Ectodermal cell (in vitro differentiated cells): ENCODE data around the gene CLEC9A.
"Not testable (repeated sequence)": the region's sequence is repeated elsewhere in the genome, so short reads cannot be mapped to it uniquely, and the experiment has no call there.

ENCODE experiments used
- H3K27ac ChIP-seq: 2 replicates; pipeline ENCODE4 v1.7.0; 2013; ENCODE audit warnings: mild to moderate bottlenecking, low read depth, low read length; ENCODE audit not compliant: insufficient read depth, poor library complexity, severe bottlenecking
- H3K27me3 ChIP-seq: 2 replicates; pipeline ENCODE4 v1.7.0; 2013; ENCODE audit warnings: mild to moderate bottlenecking, low read length; ENCODE audit not compliant: insufficient read depth, control insufficient read depth, poor library complexity, severe bottlenecking
- H3K36me3 ChIP-seq: one replicate; pipeline ENCODE4 v1.7.0; 2013; ENCODE audit warnings: low read length; ENCODE audit not compliant: control insufficient read depth, insufficient read depth
- H3K4me1 ChIP-seq: one replicate; pipeline ENCODE4 v1.7.0; 2013; ENCODE audit warnings: low read length; ENCODE audit not compliant: control insufficient read depth, insufficient read depth
- H3K4me3 ChIP-seq: 2 replicates; pipeline ENCODE4 v1.7.0; 2013; ENCODE audit warnings: low read depth, low read length, control low read depth; ENCODE audit not compliant: insufficient read depth
- H3K9me3 ChIP-seq: 2 replicates; pipeline ENCODE4 v1.7.0; 2013; ENCODE audit warnings: mild to moderate bottlenecking, low read length, moderate library complexity; ENCODE audit not compliant: control insufficient read depth
- WGBS, 2 experiments: methylation state at CpG; one replicate each; pipeline ENCODE4 v1.1.7; 2013; ENCODE audit warnings: missing lambda C conversion rate in 2 of 2; 5-methylcytosine and 5-hydroxymethylcytosine counted together

The CLEC9A gene

GRCh38 chr12:10025236-10025635 lies 5.2 kb upstream of the CLEC9A start:
- H3K27ac ChIP-seq, result no peak overlapping the region
- H3K9me3 ChIP-seq, result no peaks in the 10 kb centered on the region
- 83 to 91% methylated on average over 1 to 2 of the region's 3 CpGs for WGBS, 2 experiments
- H3K36me3 ChIP-seq, result no peaks in the 10 kb centered on the region
- no peaks in the 10 kb centered on the region for H3K27me3 ChIP-seq
- H3K4me3 ChIP-seq, result no peak overlapping the region
- H3K4me1 ChIP-seq, result no peaks in the 10 kb centered on the region

- H3K9me3 ChIP-seq, H3K36me3 ChIP-seq, H3K27me3 ChIP-seq, H3K4me3 ChIP-seq, H3K4me1 ChIP-seq, H3K27ac ChIP-seq: not testable (repeated sequence)
- WGBS, 2 experiments, result 88 to 96% methylated on average over 4 of the region's 4 CpGs
Measured at GRCh38 chr12:10026666-10027065, 3.8 kb upstream of the CLEC9A start.

GRCh38 chr12:10027311-10027710 lies 3.2 kb upstream of the CLEC9A start:
- H3K4me3 ChIP-seq, result no peak overlapping the region
- no peaks in the 10 kb centered on the region for H3K9me3 ChIP-seq
- H3K27ac ChIP-seq, result no peak overlapping the region
- no peaks in the 10 kb centered on the region for H3K36me3 ChIP-seq
- H3K4me1 ChIP-seq, result no peaks in the 10 kb centered on the region
- 85 to 89% methylated on average over 3 of the region's 3 CpGs for WGBS, 2 experiments
- no peaks in the 10 kb centered on the region for H3K27me3 ChIP-seq

GRCh38 chr12:10027721-10028120 lies 2.8 kb upstream of the CLEC9A start:
- Histone ChIP-seq H3K36me3 (no peaks in the 10 kb centered on the region), H3K9me3 (no peaks in the 10 kb centered on the region), H3K27ac (no peak overlapping the region), H3K4me3 (no peak overlapping the region), H3K27me3 (no peaks in the 10 kb centered on the region), H3K4me1 (no peaks in the 10 kb centered on the region)
- WGBS, 2 experiments, result 85 to 88% methylated on average over 4 of the region's 4 CpGs

GRCh38 chr12:10031321-10031720 lies 839 bp downstream of the CLEC9A start:
- WGBS, 2 experiments, result 85 to 87% methylated on average over 4 of the region's 4 CpGs
- Histone ChIP-seq H3K4me1 (no peaks in the 10 kb centered on the region), H3K27me3 (no peaks in the 10 kb centered on the region), H3K9me3 (no peaks in the 10 kb centered on the region), H3K36me3 (no peaks in the 10 kb centered on the region), H3K27ac (no peak overlapping the region), H3K4me3 (no peak overlapping the region)

GRCh38 chr12:10031771-10032175 lies 1.3 kb downstream of the CLEC9A start:
- WGBS, 2 experiments, result 87 to 93% methylated on average over 4 to 5 of the region's 5 CpGs
- no peak overlapping the region for H3K27ac ChIP-seq
- no peak overlapping the region for H3K4me3 ChIP-seq
- H3K27me3 ChIP-seq, result no peaks in the 10 kb centered on the region
- H3K4me1 ChIP-seq, result no peaks in the 10 kb centered on the region
- no peaks in the 10 kb centered on the region for H3K9me3 ChIP-seq
- no peaks in the 10 kb centered on the region for H3K36me3 ChIP-seq

- no peaks in the 10 kb centered on the region for H3K9me3 ChIP-seq
- no peak overlapping the region for H3K4me3 ChIP-seq
- H3K27me3 ChIP-seq, result no peaks in the 10 kb centered on the region
- no peaks in the 10 kb centered on the region for H3K36me3 ChIP-seq
- WGBS, 2 experiments, result no CpG with 5 or more reads among the region's 1 CpG
- H3K27ac ChIP-seq, result no peak overlapping the region
- H3K4me1 ChIP-seq, result no peaks in the 10 kb centered on the region
Measured at GRCh38 chr12:10033783-10034545, 3.5 kb downstream of the CLEC9A start.

GRCh38 chr12:10042167-10042566 lies 11.7 kb downstream of the CLEC9A start:
- no peak overlapping the region for H3K27ac ChIP-seq
- H3K4me3 ChIP-seq, result no peak overlapping the region
- H3K4me1 ChIP-seq, result no peaks in the 10 kb centered on the region
- no peaks in the 10 kb centered on the region for H3K27me3 ChIP-seq
- H3K9me3 ChIP-seq, result no peaks in the 10 kb centered on the region
- no peaks in the 10 kb centered on the region for H3K36me3 ChIP-seq

- no peaks in the 10 kb centered on the region for H3K36me3 ChIP-seq
- WGBS, 2 experiments, result 81 to 98% methylated on average over 3 of the region's 3 CpGs
Measured at GRCh38 chr12:10048526-10048925, 18.0 kb downstream of the CLEC9A start.

GRCh38 chr12:10052193-10052913 lies 21.9 kb downstream of the CLEC9A start:
- Histone ChIP-seq H3K27me3 (no peaks in the 10 kb centered on the region), H3K4me3 (no peak overlapping the region), H3K4me1 (no peaks in the 10 kb centered on the region), H3K27ac (no peak overlapping the region), H3K36me3 (no peaks in the 10 kb centered on the region), H3K9me3 (no peaks in the 10 kb centered on the region)
- 91 to 95% methylated on average over 7 of the region's 7 CpGs for WGBS, 2 experiments

More at GRCh38 chr12:10048526-10048925, 18.0 kb downstream of the CLEC9A start:
- Histone ChIP-seq H3K4me1 (no peaks in the 10 kb centered on the region), H3K4me3 (no peak overlapping the region), H3K27me3 (no peaks in the 10 kb centered on the region), H3K9me3 (no peaks in the 10 kb centered on the region), H3K27ac (no peak overlapping the region)
